ENCODE data around the gene MEF2C. TPM values are rescaled to one million over a fixed set of nuclear protein-coding genes. Genes with fewer than 3 reads are reported as not detected.

MEF2C gene
- total and polyA plus RNA-seq, 2 of the 13 experiments (the other 11 are each of a cell fraction or from before 2014, with no cell fraction given), result 0.02 TPM; not detected in 1

- FAIRE-seq (no peak), ATAC-seq (no peak), DNase-seq (ENCODE audit: low spot score) (no peak)
- H3K9me3 ChIP-seq (ENCODE audit: low read length), result no peaks in the 10 kb centered on the region
- H3K79me2 ChIP-seq (ENCODE audit: insufficient read depth, low read length), result no peaks in the 10 kb centered on the region
- 0% methylated on average over 1 of the region's 1 CpG for WGBS (ENCODE audit: low lambda C conversion rate)
- peaks cover 16% of the 10 kb centered on the region; the same call in 1 of the 2 replicates for H3K4me1 ChIP-seq (ENCODE audit: insufficient read depth, low read length)
- no peak overlapping the region for H3K4me2 ChIP-seq (ENCODE audit: low read depth, low read length)
- no peak overlapping the region for H3K4me3 ChIP-seq (replicated peaks in 1 of 3; ENCODE audit: insufficient read depth in 1 of 3, low read depth in 2 of 3, low read length in 3 of 3)
- TF ChIP-seq RBAK (CRISPR knock-in tag; IDR thresholded peaks at IDR 0.05) (no peak), ZNF788 (CRISPR knock-in tag; IDR thresholded peaks at IDR 0.05; ENCODE audit: borderline replicate concordance) (no peak), PHF5A (CRISPR knock-in tag; IDR thresholded peaks at IDR 0.05; ENCODE audit: low read depth, unreplicated experiment) (no peak), HMG20B (CRISPR knock-in tag; conservative IDR thresholded peaks at IDR 0.05) (no peak), TGIF2 (CRISPR knock-in tag; IDR thresholded peaks at IDR 0.05) (no peak), ZFP91 (CRISPR knock-in tag; IDR thresholded peaks at IDR 0.05; ENCODE audit: borderline replicate concordance) (no peak), GATAD2A (CRISPR knock-in tag; IDR thresholded peaks at IDR 0.05) (no peak), HNRNPK (IDR thresholded peaks at IDR 0.05; ENCODE audit: low read depth, low read length, poor library complexity, severe bottlenecking) (no peak), PRDM15 (CRISPR knock-in tag; IDR thresholded peaks at IDR 0.05) (no peak), ADNP (CRISPR knock-in tag; IDR thresholded peaks at IDR 0.05) (no peak), BATF2 (CRISPR knock-in tag; IDR thresholded peaks at IDR 0.05) (no peak), ZBTB14 (CRISPR knock-in tag; IDR thresholded peaks at IDR 0.05) (no peak), ZNF839 (CRISPR knock-in tag; IDR thresholded peaks at IDR 0.05; ENCODE audit: borderline replicate concordance) (no peak), FOXP1 (IDR thresholded peaks at IDR 0.05) (no peak), FOXP1 (CRISPR knock-in tag; IDR thresholded peaks at IDR 0.05) (no peak), SIX4 (CRISPR knock-in tag; IDR thresholded peaks at IDR 0.05) (no peak), HOMEZ (CRISPR knock-in tag; IDR thresholded peaks at IDR 0.05; ENCODE audit: low read depth) (no peak)
- H3K36me3 ChIP-seq (replicated peaks in 1 of 2; ENCODE audit: control insufficient read depth in 1 of 2, insufficient read depth in 2 of 2, low read length in 2 of 2), result no peaks in the 10 kb centered on the region
- ChIA-PET POLR2A (no interaction called here), CTCF (ENCODE audit: low intra/inter-chr PET ratio, low total read pairs) (no interaction called here)
- peaks cover 4 to 38% of the 10 kb centered on the region in 2 experiments; a peak in 3 of 5 replicates for H3K27me3 ChIP-seq (ENCODE audit: control insufficient read depth in 1 of 2, insufficient read depth in 2 of 2, low read length in 2 of 2)
- intact Hi-C loops (cut with micrococcal nuclease; ENCODE audit: unreplicated experiment) (no loop called here), in situ Hi-C loops (cut with HindIII; ENCODE audit: extremely low pct_ligation_motif_present, low pct_unique_long_range_greater_than_20kb) (no loop called here)
- no peak overlapping the region for H2AFZ ChIP-seq (ENCODE audit: low read length)
- H4K20me1 ChIP-seq (ENCODE audit: insufficient read depth, low read length), result no peaks in the 10 kb centered on the region
- no peak overlapping the region for H3K27ac ChIP-seq (ENCODE audit: extremely low read length, insufficient read depth, low read length)
- BruUV-seq (replicated peaks), result no TSS peak
- no peak overlapping the region for H3K9ac ChIP-seq (ENCODE audit: insufficient read depth, low read depth, low read length)
Measured at GRCh38 chr5:88670461-88670860, 212.5 kb downstream of the MEF2C start.
